Measurements from ENCODE around the gene FN3KRP. TPM values are rescaled to one million over a fixed set of nuclear protein-coding genes. Genes with fewer than 3 reads are reported as not detected.

Gene FN3KRP
- total and polyA plus RNA-seq, 2 of the 13 experiments (the other 11 are each of a cell fraction or from before 2014, with no cell fraction given) = 22.4 to 28.2 TPM

DNA sequence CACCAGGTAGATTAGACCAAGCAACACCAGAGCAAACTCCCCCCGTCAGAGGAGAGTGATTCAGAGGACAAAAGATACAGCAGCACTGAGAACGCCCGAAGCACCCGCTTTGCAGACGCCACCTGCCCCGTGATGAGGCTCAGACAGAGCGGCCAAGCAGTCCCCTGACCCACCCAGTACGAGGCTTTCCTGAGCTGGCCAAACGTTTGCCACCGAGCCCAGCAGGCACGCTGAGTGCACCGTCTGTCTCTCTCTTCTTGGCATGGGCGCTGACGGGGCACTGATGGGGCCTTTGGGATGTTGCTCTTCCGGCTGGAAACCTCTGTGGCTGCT, 48.9 kb upstream of the FN3KRP start:
- no peaks in the 10 kb centered on the region for H3K27me3 ChIP-seq (ENCODE audit: control insufficient read depth in 1 of 2, insufficient read depth in 2 of 2, low read length in 2 of 2)
- no peak overlapping the region for H3K4me3 ChIP-seq (replicated peaks in 1 of 3; ENCODE audit: insufficient read depth in 1 of 3, low read depth in 2 of 3, low read length in 3 of 3)
- ChIA-PET CTCF (ENCODE audit: low intra/inter-chr PET ratio, low total read pairs) (interaction anchor here (2.2 to 2.7 kb wide), 2 partner anchors 100 to 108 kb away, joined by 18 to 26 read pairs; no protein-coding TSS in a partner anchor), POLR2A (interaction anchor here (1.8 kb wide), 1 partner anchor 44 kb away, joined by 5 read pairs; no protein-coding TSS in a partner anchor)
- H3K4me1 ChIP-seq (ENCODE audit: insufficient read depth, low read length) = peaks cover 17% of the 10 kb centered on the region
- ATAC-seq (no peak), DNase-seq (ENCODE audit: low spot score) (no peak), FAIRE-seq (no peak)
- BruUV-seq (replicated peaks) = no TSS peak
- H3K9me3 ChIP-seq (ENCODE audit: low read length) = no peaks in the 10 kb centered on the region
- intact Hi-C loops (cut with micrococcal nuclease; ENCODE audit: unreplicated experiment) (no loop called here), in situ Hi-C loops (cut with HindIII; ENCODE audit: extremely low pct_ligation_motif_present, low pct_unique_long_range_greater_than_20kb) (loop anchor here (5.0 kb wide), 1 partner anchor 110 kb away; no protein-coding TSS in a partner anchor)
- no peaks in the 10 kb centered on the region for H3K79me2 ChIP-seq (ENCODE audit: insufficient read depth, low read length)
- no peak overlapping the region for H2AFZ ChIP-seq (ENCODE audit: low read length)
- TF ChIP-seq, protein P1, sequence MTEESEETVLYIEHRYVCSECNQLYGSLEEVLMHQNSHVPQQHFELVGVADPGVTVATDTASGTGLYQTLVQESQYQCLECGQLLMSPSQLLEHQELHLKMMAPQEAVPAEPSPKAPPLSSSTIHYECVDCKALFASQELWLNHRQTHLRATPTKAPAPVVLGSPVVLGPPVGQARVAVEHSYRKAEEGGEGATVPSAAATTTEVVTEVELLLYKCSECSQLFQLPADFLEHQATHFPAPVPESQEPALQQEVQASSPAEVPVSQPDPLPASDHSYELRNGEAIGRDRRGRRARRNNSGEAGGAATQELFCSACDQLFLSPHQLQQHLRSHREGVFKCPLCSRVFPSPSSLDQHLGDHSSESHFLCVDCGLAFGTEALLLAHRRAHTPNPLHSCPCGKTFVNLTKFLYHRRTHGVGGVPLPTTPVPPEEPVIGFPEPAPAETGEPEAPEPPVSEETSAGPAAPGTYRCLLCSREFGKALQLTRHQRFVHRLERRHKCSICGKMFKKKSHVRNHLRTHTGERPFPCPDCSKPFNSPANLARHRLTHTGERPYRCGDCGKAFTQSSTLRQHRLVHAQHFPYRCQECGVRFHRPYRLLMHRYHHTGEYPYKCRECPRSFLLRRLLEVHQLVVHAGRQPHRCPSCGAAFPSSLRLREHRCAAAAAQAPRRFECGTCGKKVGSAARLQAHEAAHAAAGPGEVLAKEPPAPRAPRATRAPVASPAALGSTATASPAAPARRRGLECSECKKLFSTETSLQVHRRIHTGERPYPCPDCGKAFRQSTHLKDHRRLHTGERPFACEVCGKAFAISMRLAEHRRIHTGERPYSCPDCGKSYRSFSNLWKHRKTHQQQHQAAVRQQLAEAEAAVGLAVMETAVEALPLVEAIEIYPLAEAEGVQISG (CRISPR knock-in tag; IDR thresholded peaks at IDR 0.05) = no peak
- TF ChIP-seq, protein P2, sequence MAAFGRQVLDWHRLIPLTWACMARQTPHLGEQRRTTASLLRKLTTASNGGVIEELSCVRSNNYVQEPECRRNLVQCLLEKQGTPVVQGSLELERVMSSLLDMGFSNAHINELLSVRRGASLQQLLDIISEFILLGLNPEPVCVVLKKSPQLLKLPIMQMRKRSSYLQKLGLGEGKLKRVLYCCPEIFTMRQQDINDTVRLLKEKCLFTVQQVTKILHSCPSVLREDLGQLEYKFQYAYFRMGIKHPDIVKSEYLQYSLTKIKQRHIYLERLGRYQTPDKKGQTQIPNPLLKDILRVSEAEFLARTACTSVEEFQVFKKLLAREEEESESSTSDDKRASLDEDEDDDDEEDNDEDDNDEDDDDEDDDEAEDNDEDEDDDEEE (CRISPR knock-in tag; IDR thresholded peaks at IDR 0.05) = no peak
- TF ChIP-seq RBAK (CRISPR knock-in tag; IDR thresholded peaks at IDR 0.05) (no peak), ZSCAN25 (CRISPR knock-in tag; IDR thresholded peaks at IDR 0.05) (no peak), ZNF205 (CRISPR knock-in tag; IDR thresholded peaks at IDR 0.05) (no peak), MTF1 (CRISPR knock-in tag; IDR thresholded peaks at IDR 0.05) (no peak), TCF7 (IDR thresholded peaks at IDR 0.05; ENCODE audit: low read depth) (no peak), SNAI1 (CRISPR knock-in tag; IDR thresholded peaks at IDR 0.05; ENCODE audit: borderline replicate concordance) (no peak), ZNF672 (CRISPR knock-in tag; IDR thresholded peaks at IDR 0.05) (no peak)
- TF ChIP-seq, protein P3, sequence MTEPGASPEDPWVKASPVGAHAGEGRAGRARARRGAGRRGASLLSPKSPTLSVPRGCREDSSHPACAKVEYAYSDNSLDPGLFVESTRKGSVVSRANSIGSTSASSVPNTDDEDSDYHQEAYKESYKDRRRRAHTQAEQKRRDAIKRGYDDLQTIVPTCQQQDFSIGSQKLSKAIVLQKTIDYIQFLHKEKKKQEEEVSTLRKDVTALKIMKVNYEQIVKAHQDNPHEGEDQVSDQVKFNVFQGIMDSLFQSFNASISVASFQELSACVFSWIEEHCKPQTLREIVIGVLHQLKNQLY (CRISPR knock-in tag; IDR thresholded peaks at IDR 0.05) = no peak
- TF ChIP-seq, protein P4, sequence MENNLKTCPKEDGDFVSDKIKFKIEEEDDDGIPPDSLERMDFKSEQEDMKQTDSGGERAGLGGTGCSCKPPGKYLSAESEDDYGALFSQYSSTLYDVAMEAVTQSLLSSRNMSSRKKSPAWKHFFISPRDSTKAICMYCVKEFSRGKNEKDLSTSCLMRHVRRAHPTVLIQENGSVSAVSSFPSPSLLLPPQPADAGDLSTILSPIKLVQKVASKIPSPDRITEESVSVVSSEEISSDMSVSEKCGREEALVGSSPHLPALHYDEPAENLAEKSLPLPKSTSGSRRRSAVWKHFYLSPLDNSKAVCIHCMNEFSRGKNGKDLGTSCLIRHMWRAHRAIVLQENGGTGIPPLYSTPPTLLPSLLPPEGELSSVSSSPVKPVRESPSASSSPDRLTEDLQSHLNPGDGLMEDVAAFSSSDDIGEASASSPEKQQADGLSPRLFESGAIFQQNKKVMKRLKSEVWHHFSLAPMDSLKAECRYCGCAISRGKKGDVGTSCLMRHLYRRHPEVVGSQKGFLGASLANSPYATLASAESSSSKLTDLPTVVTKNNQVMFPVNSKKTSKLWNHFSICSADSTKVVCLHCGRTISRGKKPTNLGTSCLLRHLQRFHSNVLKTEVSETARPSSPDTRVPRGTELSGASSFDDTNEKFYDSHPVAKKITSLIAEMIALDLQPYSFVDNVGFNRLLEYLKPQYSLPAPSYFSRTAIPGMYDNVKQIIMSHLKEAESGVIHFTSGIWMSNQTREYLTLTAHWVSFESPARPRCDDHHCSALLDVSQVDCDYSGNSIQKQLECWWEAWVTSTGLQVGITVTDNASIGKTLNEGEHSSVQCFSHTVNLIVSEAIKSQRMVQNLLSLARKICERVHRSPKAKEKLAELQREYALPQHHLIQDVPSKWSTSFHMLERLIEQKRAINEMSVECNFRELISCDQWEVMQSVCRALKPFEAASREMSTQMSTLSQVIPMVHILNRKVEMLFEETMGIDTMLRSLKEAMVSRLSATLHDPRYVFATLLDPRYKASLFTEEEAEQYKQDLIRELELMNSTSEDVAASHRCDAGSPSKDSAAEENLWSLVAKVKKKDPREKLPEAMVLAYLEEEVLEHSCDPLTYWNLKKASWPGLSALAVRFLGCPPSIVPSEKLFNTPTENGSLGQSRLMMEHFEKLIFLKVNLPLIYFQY (CRISPR knock-in tag; IDR thresholded peaks at IDR 0.05; ENCODE audit: borderline replicate concordance) = no peak
- TF ChIP-seq, protein P5, sequence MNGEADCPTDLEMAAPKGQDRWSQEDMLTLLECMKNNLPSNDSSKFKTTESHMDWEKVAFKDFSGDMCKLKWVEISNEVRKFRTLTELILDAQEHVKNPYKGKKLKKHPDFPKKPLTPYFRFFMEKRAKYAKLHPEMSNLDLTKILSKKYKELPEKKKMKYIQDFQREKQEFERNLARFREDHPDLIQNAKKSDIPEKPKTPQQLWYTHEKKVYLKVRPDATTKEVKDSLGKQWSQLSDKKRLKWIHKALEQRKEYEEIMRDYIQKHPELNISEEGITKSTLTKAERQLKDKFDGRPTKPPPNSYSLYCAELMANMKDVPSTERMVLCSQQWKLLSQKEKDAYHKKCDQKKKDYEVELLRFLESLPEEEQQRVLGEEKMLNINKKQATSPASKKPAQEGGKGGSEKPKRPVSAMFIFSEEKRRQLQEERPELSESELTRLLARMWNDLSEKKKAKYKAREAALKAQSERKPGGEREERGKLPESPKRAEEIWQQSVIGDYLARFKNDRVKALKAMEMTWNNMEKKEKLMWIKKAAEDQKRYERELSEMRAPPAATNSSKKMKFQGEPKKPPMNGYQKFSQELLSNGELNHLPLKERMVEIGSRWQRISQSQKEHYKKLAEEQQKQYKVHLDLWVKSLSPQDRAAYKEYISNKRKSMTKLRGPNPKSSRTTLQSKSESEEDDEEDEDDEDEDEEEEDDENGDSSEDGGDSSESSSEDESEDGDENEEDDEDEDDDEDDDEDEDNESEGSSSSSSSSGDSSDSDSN (CRISPR knock-in tag; IDR thresholded peaks at IDR 0.05) = no peak
- TF ChIP-seq, protein P6, sequence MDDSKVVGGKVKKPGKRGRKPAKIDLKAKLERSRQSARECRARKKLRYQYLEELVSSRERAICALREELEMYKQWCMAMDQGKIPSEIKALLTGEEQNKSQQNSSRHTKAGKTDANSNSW (CRISPR knock-in tag; IDR thresholded peaks at IDR 0.05; ENCODE audit: borderline replicate concordance) = no peak
- H3K36me3 ChIP-seq (replicated peaks in 1 of 2; ENCODE audit: control insufficient read depth in 1 of 2, insufficient read depth in 2 of 2, low read length in 2 of 2) = no peaks in the 10 kb centered on the region
- WGBS (ENCODE audit: low lambda C conversion rate) = 84% methylated on average over 15 of the region's 15 CpGs
- H3K4me2 ChIP-seq (ENCODE audit: low read depth, low read length) = no peak overlapping the region
- H3K9ac ChIP-seq (ENCODE audit: insufficient read depth, low read depth, low read length) = no peak overlapping the region
- H4K20me1 ChIP-seq (ENCODE audit: insufficient read depth, low read length) = no peaks in the 10 kb centered on the region
- no peak overlapping the region for H3K27ac ChIP-seq (ENCODE audit: extremely low read length, insufficient read depth, low read length)
